Ovary (tissue), 3 donors: ENCODE data around the gene MTR.

ENCODE experiments used
- CTCF ChIP-seq, 3 donors: fragments of 450-650 bp in 2 of 3; fragments of 200-600 bp in 1 of 3; IDR thresholded peaks; one replicate each; pipeline versions ENCODE4 v1.5.1 to v1.8.0; 2016 to 2022; ENCODE audit warnings: antibody characterized with exemption in 3 of 3, mild to moderate bottlenecking in 1 of 3
- EP300 ChIP-seq: sonication (generic); formaldehyde crosslinking; IDR thresholded peaks from one replicate; pipeline ENCODE4 v1.6.1; 2017; ENCODE audit warnings: antibody characterized with exemption
- POLR2A ChIP-seq: fragments of 450-650 bp; IDR thresholded peaks from one replicate; pipeline ENCODE4 v1.6.1; 2017; ENCODE audit warnings: antibody characterized with exemption, mild to moderate bottlenecking, moderate library complexity
- donor health status: DM: no; HTN: no; CAD: no.

- TF ChIP-seq CTCF (IDR thresholded peaks at IDR 0.05): no peak
- no peak for TF ChIP-seq POLR2A
- TF ChIP-seq EP300: no peak
Measured at GRCh38 chr1:236812334-236813030, 17.4 kb downstream of the MTR start.
